GM19351 (cell line): ENCODE measurements around the gene USP24.

Source experiments
- ATAC-seq: cut with Tn5 transposase; IDR thresholded peaks from one replicate; pipeline ENCODE4 v1.9.1; 2021; ENCODE audit warnings: mild to moderate bottlenecking, moderate library complexity; ENCODE audit not compliant: unreplicated experiment

Gene USP24

GRCh38 chr1:55215194-55216021, at the start of gene USP24:
Gene USP24, minus strand, starts transcription at chr1:55215364. Its CDS starts 251 bp downstream, at chr1:55215113.
- ATAC-seq = peak; percentile 70

GRCh38 chr1:55262822-55263221, 47.7 kb upstream of the USP24 start:
- ATAC-seq = no peak

- ATAC-seq = peak; percentile 30
Measured at GRCh38 chr1:55259911-55260609, 44.9 kb upstream of the USP24 start.

- ATAC-seq = peak; percentile 69
Measured at GRCh38 chr1:55257958-55258357, 42.8 kb upstream of the USP24 start.

GRCh38 chr1:55255901-55256300, 40.7 kb upstream of the USP24 start:
- ATAC-seq = peak; percentile 17

- ATAC-seq = no peak
Measured at GRCh38 chr1:55252942-55253589, 37.9 kb upstream of the USP24 start.

GRCh38 chr1:55250399-55251075, 35.4 kb upstream of the USP24 start:
- ATAC-seq = no peak

- ATAC-seq = no peak
Measured at GRCh38 chr1:55249646-55250398, 34.7 kb upstream of the USP24 start.

GRCh38 chr1:55246896-55247295, 31.7 kb upstream of the USP24 start:
- ATAC-seq = no peak

- no peak for ATAC-seq
Measured at GRCh38 chr1:55246331-55246730, 31.2 kb upstream of the USP24 start.

- ATAC-seq = no peak
Measured at GRCh38 chr1:55245781-55246180, 30.6 kb upstream of the USP24 start.

- no peak for ATAC-seq
Measured at GRCh38 chr1:55244476-55245099, 29.4 kb upstream of the USP24 start.

- ATAC-seq = no peak
Measured at GRCh38 chr1:55243655-55244054, 28.5 kb upstream of the USP24 start.

GRCh38 chr1:55239548-55239947, 24.4 kb upstream of the USP24 start:
- no peak for ATAC-seq

GRCh38 chr1:55235722-55236121, 20.6 kb upstream of the USP24 start:
- no peak for ATAC-seq

- ATAC-seq = no peak
Measured at GRCh38 chr1:55234016-55234415, 18.9 kb upstream of the USP24 start.

- ATAC-seq = no peak
Measured at GRCh38 chr1:55233145-55233777, 18.1 kb upstream of the USP24 start.

GRCh38 chr1:55232448-55233144, 17.4 kb upstream of the USP24 start:
- ATAC-seq = no peak

- no peak for ATAC-seq
Measured at GRCh38 chr1:55231745-55232144, 16.6 kb upstream of the USP24 start.
